GM18951 (cell line): ENCODE data around the gene SYT7.
"Not testable (repeated sequence)": the region's sequence is repeated elsewhere in the genome, so short reads cannot be mapped to it uniquely, and the experiment has no call there.

Experiments
- POLR2A ChIP-seq: IDR thresholded peaks from 4 replicates; pipeline ENCODE4 v1.6.1; 2011; ENCODE audit warnings: mild to moderate bottlenecking; ENCODE audit not compliant: insufficient read length, insufficient read depth; ENCODE audit errors: extremely low read depth
- in situ Hi-C: fragments of 300-500 bp; cut with MboI; formaldehyde crosslinking; loops from one replicate; pipeline ENCODE4 v1.12.0; 2022; ENCODE audit warnings: low sequenced_read_pairs, mixed read lengths, inconsistent platforms; ENCODE audit not compliant: unreplicated experiment

Gene SYT7

DNA sequence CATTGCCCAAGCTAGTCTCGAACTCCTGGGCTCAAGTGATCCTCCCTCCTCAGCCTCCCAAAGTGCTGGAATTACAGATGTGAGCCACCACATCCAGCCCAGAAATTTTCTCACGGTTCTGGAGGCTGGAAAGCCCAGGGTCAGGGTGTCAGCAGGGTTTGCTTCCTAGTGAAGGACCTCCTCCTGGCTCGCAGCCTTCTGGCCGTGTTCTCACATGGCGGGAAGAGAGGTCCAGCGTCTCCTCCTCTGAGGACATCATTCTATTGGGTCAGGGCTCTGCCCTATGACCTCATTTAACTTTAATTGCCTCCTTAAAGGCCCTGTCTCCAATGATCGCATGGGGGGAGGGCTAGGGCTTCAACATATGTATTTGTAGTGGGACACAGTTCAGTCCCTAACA, 112.9 kb downstream of the SYT7 start:
- in situ Hi-C loops: no loop called here
- no peak for TF ChIP-seq POLR2A

DNA sequence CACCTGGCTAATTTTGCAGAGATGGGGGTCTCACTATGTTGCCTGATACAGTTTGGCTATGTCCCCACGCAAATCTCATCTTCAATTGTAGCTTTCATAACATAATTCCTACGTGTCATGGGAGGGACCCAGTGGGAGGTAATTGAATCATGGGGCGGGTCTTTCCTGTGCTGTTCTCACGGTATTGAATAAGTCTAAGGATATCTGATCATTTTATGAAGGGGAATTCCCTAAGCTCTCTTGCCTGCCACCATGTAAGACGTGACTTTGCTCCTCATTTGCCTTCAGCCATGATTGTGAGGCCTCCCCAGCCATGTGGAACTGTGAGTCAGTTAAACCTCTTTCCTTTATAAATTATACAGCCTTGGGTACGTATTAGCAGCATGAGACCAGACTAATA, 113.3 kb downstream of the SYT7 start:
- in situ Hi-C loops: not testable (repeated sequence)
